ENCODE measurements around the gene RPL15.
"Not testable (repeated sequence)": the region's sequence is repeated elsewhere in the genome, so short reads cannot be mapped to it uniquely, and the experiment has no call there.

RPL15 gene

DNA sequence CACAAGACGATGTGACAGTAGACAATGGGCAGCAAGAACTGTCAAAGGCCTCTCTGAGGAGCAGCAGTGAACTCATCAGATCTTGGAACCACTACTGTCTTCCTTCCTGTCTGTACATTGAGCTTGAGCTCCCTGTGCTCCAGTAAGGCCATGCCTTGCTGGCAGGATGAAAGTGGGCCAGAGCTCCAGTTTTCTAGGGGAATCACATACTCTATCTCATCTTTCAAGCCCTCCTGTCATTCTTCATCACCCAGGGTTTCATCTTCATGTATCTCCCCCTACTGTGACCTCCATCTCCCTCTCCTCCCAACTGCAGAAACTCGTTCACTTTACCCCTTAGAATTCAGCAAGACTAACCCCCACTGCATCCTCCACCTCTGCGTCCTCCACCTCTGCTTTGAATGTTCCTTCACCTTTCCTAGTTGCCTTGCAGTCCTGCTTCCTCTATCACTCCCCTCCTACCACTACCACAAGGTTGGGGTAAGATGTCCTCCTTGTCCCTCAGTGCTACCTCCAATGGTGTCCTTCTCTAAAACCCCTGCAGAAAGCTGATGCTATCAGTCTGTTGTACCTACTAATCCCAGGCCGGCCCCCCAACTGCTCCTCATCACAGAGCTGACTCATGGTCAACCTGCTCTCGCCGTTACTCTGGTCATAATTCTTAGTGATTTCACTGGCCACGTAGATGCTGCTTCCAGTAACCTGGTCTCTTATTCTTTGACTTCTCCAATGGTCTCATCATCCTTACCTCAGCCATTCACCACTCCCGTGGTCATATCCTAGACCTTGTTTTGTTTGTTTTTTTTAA lies 22.5 kb upstream of the RPL15 start:
- DNase-seq = no peak

DNA sequence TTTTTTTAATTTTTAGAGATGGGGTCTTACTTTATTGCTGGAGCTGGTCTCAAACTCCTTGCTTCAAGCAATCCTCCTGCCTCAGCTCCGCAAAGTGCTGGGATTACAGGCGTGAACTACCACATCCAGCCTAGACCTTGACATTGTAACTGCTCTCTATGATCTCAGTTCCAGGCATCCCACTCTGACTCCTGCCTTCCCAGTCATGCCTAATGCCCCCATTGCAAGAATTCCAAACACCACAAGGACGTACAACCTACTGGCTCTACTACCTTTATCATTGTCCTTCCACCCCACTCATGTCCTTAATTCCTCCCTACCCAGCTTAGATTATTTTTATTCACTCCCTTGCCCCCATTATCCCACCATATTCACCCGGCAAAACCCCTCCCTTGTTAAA lies 21.8 kb upstream of the RPL15 start:
- DNase-seq = no peak

DNA sequence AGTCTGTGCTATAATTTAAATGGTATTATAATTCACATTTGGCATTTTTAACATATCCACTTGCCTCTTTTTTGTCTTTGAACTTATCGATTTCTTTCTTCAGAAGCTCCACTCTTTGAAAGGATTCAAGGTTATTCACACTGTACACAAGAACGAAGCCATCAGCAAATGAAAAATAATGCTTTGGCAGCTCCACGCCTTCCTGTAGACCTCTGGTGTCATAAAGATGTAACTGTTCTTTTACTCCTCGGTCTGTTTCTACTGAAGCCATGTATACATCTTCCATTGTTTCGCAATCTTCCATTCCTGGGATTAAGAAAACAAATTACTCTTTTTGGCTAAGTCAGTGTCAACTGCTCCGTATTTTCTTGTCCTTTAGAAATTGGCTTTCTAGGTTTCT lies 16.2 kb upstream of the RPL15 start:
- DNase-seq = no peak

DNA sequence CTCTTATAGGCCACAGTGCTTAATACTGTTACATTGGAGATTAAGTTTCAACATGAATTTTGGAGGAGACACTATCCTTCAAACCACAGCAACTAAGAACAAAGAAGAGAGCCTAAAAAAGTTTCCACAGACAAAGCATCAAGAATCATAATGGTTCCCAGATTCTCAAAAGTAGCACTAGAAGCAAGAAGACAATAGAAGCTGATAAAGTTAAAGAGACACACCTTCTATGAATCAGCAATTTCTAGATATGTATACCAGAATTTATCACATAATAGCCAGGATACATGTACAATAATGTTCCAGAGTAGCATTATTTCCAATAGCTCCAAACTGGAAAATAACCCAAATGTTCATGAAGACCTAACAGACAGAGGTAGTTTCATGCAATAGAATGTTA lies 12.4 kb upstream of the RPL15 start:
- no peak for DNase-seq

DNA sequence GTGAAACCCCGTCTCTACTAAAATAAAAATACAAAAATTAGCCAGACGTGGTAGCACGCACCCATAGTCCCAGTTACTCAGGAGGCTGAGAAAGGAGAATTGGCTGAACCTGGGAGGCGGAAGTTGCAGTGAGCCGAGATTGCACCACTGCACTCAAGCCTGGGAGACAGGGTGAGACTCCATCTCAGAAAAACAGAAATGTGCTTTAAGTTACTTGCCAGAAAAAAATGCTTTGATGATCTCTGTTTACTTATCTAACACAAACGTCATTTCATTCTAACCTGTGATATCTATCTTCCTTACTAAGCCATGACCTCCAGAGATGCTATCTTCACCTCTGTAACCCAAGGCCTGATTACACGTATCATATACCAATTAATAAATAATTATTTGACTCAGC lies 7.6 kb upstream of the RPL15 start:
- no peak for DNase-seq

DNA sequence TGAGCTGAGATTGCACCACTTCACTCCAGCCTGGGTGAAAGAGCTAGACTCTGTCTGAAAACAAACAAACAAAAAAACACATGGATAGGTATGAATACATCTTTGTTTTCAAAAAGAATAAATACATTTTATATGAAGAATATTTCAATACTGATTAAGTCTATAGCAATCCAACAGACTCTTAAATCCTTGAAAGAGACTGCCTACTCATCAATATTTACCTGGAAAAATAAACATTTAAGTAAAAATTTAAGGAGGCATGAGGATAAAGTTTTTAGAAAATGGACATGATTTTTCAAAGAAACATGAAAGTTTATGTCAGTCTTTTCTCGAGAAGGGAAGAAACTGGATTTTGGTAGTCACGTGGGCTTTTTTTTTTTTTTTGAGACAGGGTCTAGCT lies 5.5 kb upstream of the RPL15 start:
- no peak for DNase-seq

DNA sequence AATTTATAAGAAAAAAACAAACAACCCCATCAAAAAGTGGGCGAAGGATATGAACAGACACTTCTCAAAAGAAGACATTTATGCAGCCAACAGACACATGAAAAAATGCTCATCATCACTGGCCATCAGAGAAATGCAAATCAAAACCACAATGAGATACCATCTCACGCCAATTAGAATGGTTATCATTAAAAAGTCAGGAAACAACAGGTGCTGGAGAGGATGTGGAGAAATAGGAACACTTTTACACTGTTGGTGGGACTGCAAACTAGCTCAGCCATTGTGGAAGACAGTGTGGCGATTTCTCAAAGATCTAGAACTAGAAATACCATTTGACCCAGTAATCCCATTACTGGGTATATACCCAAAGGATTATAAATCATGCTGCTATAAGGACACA lies 4.6 kb upstream of the RPL15 start:
- not testable (repeated sequence) for DNase-seq

DNA sequence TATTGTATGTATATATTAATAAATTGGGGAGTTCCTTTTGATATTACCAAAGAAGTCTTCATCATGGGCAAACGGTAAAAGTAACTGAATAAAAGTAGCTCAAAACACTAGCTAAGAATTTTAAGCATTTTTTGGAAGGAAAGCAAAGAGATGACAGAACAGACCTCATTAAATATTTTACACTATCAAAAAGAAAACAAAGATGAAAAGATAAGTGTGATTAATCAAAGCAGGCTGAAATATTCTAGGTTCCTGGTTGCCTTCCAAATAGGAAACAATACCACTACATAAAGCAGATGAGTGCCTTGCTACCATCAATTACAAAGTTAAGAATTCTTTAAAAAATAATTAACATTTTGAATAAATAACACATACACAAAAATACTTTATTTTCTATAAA lies 3.8 kb upstream of the RPL15 start:
- DNase-seq = no peak

DNA sequence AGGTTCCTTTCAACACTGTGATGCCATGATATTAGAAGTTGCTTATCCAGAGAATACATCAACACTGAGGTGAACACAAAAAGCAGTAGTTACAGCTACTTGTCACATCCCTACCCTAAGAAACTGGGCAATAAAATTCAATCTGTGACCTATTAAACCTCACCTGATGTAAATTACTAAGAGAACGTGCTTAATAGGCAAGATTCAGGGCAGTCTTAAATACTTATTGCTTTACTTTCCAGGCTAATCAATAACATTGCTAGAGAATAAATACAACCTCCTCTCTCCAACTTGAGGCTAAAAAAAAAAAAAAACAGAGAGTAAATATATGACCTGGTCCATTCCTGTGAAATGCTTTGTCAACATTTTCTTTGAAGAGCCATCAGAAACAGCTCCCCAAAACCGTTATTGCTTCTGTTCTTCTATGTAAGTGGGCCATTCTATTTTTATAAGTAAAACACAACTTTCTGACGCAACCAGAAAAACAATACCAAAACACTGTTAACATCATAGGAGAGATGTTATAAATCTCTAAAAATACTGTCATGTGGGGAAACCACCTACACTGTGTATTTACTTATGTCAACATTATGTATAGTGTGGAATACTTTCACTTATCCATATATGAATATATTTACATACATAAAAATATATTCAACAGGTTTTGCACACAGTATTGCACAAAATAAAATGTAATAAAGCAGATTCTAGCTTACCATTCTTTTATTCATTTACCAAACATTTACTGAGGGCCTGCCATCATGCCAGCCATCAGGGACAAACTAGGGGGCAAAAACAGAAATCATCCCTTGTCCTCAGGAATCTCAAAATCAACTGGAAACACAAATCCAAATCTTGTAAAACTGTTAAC lies 2.8 kb upstream of the RPL15 start:
- DNase-seq = no peak

DNA sequence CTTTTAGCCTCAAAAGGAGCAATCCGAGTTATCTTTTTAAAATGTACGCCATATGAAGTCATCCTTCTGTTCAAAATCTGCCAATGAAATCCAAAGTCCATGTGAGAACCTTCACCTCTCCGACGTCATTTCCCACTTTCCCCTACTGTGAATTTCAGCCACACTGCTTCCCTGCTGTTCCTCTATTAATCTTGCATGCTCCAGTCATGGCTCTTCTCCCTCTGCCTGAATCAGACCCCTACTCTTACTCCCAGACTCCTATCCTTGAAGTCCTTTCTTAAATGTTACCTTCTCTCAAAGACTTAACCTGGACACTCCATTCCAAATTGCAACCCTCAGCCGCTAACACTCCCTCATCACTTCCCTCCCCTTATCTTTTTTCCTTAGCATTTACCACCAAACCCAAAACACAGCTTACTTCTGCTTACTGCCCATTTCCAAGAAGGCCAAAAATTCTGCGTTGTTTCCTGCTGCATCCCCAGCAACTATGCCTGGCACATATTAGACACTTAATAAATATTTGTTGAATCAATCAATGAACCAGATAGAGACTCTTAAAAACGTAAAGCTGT lies 1.3 kb upstream of the RPL15 start:
- DNase-seq = peak; percentile 39

DNA sequence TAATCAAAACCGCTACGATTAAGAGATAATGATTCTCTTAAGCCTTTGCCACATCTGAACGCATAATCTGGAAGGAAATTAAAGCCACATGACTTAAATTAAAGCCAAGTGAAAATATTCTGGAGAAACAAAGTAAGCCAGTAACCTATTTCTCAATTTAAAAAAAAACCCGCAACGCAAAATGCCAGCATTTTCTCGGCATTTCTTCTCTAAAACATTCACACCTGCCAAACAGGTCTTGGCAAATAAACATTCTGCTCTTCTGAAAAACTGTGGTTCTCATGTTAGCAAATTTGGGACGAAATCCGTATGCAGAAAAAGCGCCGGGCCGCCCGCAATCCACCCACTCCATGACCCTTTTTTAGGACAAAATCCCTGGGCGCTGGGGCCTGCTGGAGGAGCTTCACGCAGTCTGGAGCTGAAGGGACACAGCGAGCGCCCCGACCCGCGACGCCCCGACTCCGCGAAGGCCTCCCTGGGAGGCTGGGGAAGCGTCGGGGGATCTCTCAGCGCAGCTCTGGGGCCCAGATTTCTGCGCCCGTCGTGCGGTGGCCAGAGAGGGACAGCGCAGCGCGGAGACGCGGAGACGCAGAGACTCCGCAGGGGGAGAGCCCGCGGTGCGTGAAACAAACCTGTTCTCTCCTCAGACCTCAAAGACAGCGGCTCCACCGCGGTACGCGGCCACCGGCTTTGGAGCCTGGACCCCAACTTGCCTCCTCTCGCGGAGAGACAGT lies 613 bp upstream of the RPL15 start:
- no peak for DNase-seq

DNA sequence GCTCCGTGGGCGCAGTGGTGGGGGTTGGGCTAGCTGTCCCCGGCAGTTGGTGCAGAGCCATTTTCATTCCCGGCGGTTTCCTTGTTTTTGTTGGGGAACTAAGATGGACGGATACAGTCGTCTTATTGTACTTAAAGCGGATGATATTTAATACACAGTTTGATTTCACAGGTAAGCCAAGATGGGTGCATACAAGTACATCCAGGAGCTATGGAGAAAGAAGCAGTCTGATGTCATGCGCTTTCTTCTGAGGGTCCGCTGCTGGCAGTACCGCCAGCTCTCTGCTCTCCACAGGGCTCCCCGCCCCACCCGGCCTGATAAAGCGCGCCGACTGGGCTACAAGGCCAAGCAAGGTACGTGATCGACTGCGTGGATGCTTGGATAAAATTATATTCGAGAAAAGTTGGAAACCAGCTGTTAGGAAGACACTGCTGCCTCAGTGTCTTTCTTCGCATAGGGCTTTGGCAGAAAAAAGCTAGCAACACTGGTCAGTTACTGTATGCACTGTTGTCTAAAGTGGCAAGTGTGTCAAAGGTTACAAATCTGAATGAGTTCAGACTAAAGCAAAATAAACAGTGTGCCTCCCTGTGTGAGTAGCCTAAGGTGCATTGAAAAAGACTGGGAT lies 859 bp downstream of the RPL15 start:
- peak; percentile 22 for DNase-seq

DNA sequence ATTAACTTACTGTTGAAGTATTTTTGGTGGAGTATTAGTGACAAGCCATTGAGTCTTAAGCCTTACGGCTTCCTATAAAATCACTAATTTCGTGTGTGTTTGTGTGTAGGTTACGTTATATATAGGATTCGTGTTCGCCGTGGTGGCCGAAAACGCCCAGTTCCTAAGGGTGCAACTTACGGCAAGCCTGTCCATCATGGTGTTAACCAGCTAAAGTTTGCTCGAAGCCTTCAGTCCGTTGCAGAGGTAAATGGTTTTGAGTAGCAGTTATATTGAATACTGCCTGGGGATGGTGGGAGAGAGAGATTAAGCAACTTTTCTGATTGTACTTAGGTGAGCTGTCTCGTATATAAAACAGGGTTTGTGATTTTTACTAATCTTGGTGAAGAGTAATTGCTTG lies 1.4 kb downstream of the RPL15 start:
- not testable (repeated sequence) for DNase-seq

DNA sequence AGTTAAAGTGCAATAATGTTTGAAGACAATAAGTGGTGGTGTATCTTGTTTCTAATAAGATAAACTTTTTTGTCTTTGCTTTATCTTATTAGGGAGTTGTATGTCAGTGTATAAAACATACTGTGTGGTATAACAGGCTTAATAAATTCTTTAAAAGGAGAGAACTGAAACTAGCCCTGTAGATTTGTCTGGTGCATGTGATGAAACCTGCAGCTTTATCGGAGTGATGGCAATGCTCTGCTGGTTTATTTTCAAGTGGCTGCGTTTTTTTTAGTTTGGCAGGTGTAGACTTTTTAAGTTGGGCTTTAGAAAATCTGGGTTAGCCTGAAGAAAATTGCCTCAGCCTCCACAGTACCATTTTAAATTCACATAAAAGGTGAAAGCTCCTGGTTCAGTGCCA lies 2.7 kb downstream of the RPL15 start:
- no peak for DNase-seq

DNA sequence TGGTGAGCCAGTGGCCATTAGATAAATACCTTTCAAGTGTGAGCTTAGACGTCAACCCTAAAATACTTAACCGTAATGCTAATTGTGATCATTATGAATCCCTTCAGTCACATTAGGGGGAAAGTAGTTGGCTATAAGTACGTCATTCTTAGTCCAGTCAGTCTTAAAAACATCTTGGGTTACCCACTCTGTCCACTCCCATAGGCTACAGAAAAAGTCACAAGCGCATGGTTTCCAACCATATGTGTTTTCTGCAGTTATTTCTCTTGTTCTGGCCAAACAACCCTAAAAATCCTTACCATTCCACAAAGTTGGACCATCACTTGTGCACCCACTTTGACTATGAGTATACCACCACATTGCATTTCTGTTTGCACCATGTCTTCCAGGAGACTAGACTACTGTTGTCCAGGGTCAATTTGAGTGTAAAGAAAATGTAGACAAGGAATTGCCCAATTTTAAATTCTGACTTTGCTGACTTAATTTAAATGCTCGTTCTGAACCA lies 3.3 kb downstream of the RPL15 start:
- no peak for DNase-seq

DNA sequence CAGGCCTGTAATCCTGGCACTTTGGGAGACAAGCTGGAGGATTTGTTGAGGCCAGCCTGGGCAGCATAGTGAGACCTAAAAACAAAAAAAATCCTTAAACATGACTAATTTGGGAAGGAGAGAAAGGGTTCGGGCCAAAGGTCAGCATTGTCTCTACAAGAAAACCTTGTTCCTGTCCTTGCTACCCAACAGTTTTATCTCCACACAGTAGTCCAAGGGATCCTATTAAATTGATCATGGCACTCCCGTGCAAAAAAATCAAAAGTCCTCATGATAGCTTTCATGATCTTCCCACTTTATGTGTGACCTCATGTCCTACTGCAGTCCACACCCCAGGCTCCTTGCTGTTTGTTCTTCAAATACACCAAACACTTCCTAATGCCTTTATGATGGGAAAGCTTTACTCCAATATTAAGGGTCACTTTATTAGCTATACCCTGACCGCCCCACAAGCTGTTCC lies 4.2 kb downstream of the RPL15 start:
- no peak for DNase-seq

DNA sequence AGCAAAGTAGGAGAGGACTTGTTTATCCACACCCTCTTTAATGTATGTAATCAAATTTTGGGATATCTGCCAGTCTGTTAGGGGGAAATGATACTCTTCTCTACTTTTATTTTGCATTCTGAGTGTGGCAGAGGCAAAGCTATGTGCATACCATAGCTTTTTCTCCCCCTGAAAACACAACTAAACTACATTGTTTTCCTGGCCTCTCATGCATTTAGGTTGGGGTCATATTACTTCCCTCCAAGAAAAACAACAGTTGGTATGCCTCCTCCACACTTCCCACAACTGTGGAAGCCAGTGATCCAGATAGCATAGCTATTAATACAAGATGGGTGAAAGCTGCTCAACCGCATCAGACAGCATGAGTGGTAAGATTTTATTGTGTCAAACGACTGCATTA lies 6.9 kb downstream of the RPL15 start:
- DNase-seq = no peak

DNA sequence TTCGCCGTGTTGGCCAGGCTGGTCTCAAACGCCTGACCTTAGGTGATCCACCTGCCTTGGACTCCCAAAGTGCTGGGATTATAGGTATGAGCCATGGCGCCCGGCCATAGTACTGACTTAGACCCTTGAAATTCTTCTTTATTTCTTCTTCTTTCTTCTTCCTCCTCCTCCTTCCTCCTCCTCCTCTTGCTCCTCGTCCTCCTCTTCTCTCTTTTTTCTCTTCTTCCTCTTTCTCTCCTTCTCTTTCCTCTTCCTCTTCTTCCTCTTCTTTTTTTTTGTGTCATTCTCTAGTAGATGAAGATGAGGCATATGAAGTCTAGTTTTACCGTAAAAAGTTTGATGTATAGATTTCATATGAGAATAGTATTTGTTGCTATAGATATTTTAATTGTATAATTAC lies 9.3 kb downstream of the RPL15 start:
- DNase-seq = no peak

DNA sequence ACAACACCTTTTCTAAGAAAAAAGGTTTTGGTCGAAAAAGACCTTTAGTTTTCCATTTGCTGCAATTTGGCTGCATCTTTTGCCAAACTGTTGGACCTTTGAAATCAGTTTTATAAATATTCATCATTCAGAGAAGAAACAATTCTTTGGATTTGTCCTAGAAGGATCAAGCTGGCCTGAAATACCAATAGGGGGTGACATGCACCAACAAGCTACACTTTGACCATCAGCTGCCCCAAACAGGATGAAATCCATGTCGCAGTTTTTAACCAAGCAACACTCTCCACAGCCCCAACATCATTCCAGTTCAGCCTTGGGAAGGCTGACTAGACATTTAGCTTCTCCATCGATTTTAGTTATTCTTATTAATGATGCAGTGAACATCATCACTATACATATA lies 9.8 kb downstream of the RPL15 start:
- DNase-seq = no peak

DNA sequence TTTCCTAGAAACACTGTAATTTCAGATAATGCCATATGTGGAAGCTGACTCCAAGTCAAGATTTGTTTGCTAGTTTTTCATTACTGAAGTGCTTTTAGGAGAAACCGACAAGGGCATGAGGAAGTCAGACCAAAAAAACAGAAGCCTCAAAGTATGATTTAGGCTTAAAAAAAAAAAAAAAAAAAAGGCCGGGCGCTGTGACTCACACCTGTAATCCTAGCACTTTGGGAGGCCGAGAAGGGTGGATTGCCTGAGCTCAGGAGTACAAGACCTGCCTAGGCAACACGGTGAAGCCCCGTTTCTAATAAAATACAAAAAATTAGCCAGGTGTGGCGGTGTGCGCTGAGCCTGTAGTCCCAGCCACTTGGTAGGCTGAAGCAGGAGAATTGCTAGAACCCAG lies 11.6 kb downstream of the RPL15 start:
- DNase-seq = no peak

DNA sequence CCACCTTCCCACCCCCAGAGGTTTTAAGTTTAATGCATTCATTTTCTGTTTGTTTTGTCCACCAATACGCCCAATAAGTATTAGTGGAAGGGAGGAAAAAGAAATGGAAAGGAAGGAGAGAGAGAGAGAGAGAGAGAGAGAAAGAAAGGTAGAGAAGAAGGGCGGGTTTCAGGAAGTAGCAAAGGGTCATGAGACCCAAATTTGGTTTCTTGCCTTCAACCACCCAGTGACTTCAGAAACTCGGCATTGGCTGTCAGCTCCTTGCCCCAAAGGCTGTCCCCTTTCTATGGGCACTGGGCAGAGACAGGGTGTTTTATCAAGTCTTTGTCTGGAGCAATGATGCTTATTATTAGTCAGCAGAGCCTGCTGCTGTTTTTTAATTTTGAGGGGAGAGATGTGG lies 14.7 kb downstream of the RPL15 start:
- DNase-seq = no peak

DNA sequence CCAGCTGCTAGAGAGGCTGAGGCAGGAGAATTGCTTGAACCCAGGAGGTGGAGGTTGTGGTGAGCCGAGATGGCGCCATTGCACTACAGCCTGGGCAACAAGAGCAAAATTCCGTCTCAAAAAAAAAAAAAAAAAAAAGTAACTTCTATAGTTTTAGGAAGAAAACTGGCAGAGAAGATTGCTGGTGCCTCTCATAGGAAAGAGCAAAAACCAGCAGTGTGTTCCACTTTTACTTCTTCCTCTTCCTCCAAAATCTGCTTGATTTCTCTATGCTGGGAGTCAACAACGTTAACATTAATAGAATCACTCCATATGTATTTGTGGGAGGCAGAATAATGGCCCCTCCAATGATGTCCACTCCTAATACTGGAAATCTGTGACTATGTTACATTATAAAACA lies 15.6 kb downstream of the RPL15 start:
- no peak for DNase-seq

DNA sequence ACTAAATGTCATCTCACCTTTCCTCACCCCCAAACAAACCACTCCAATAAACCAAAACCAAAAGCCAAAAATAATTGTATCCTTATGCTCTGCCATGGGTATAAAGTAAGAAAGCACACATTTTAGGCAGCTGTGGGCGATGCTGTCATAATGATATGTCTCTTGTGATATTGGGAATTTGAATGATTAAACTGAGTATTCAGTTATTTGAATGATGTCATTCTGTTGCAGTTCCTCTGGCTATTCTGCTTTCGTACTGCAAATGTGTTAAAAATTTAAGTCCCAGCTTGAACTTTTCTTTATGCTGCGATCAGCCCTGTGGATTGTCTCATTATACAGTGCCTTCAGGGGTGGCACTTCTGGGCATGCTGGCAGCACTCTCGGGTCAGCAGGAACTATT lies 17.3 kb downstream of the RPL15 start:
- no peak for DNase-seq

Measured in NCI-H2227 treated with DMSO at 0.1 percent for 48 hours (cell line).